Fibroblast of lung (primary cell): ENCODE measurements around the gene TBC1D7. TPM values are rescaled to one million over a fixed set of nuclear protein-coding genes. Genes with fewer than 3 reads are reported as not detected.

Source experiments
- DNase-seq, 2 donors: peaks; one replicate each; pipeline versions ENCODE4 v3.0.0 to v3.0.0-alpha.2; 2010; ENCODE audit warnings: low read depth in 2 of 2
- H2AFZ ChIP-seq: 2 replicates; pipeline ENCODE4 v1.5.1; 2012; ENCODE audit warnings: low read length, control low read depth, inconsistent platforms
- H3K27ac ChIP-seq: 2 replicates; pipeline ENCODE4 v1.5.1; 2011; ENCODE audit warnings: low read length, control low read depth; ENCODE audit not compliant: insufficient read depth
- H3K27me3 ChIP-seq: 2 replicates; pipeline ENCODE4 v1.5.1; 2011; ENCODE audit warnings: mild to moderate bottlenecking, low read length; ENCODE audit not compliant: control insufficient read depth, insufficient read depth
- H3K36me3 ChIP-seq: 2 replicates; pipeline ENCODE4 v1.5.1; 2011; ENCODE audit warnings: low read length; ENCODE audit not compliant: control insufficient read depth, insufficient read depth
- H3K4me1 ChIP-seq: 2 replicates; pipeline ENCODE4 v1.5.1; 2011; ENCODE audit warnings: low read length; ENCODE audit not compliant: control insufficient read depth, insufficient read depth; ENCODE audit errors: extremely low read depth
- H3K4me2 ChIP-seq: 2 replicates; pipeline ENCODE4 v1.5.1; 2011; ENCODE audit warnings: low read length, control low read depth; ENCODE audit not compliant: insufficient read depth; ENCODE audit errors: extremely low read depth
- H3K4me3 ChIP-seq, 4 experiments: fragments of 200-600 bp in 1 of 4; sonication (generic) in 1 of 4; replicated peaks in 1 of 4; 2 replicates each; pipeline ENCODE4 v1.5.1; 2011 to 2016; ENCODE audit warnings: low read length in 4 of 4, low read depth in 3 of 4, mild to moderate bottlenecking in 3 of 4, control low read depth in 2 of 4, inconsistent platforms in 1 of 4, mixed read lengths in 1 of 4; ENCODE audit not compliant: insufficient read depth in 1 of 4; ENCODE audit errors: control extremely low read depth in 1 of 4
- H3K79me2 ChIP-seq: 2 replicates; pipeline ENCODE4 v1.5.1; 2012; ENCODE audit warnings: mild to moderate bottlenecking, low read length, inconsistent platforms; ENCODE audit not compliant: control insufficient read depth, insufficient read depth
- H3K9ac ChIP-seq: 2 replicates; pipeline ENCODE4 v1.5.1; 2011; ENCODE audit warnings: mild to moderate bottlenecking, low read length, control low read depth; ENCODE audit not compliant: insufficient read depth
- H3K9me3 ChIP-seq: 2 replicates; pipeline ENCODE4 v1.5.1; 2012; ENCODE audit warnings: low read depth, low read length; ENCODE audit not compliant: control insufficient read depth, insufficient read depth
- H4K20me1 ChIP-seq: 2 replicates; pipeline ENCODE4 v1.5.1; 2011; ENCODE audit warnings: low read length; ENCODE audit not compliant: control insufficient read depth, insufficient read depth; ENCODE audit errors: extremely low read depth
- EZH2 ChIP-seq: IDR thresholded peaks from 2 replicates; pipeline ENCODE4 v1.5.1; 2012; ENCODE audit warnings: low read length, control low read depth, mild to moderate bottlenecking; ENCODE audit errors: missing control alignments
- polyA plus RNA-seq, 2 donors: library from polyadenylated mRNA; depleted of rRNA in 1 of 2; stranded (reverse) in 1 of 2; unstranded in 1 of 2; fragments of >200 nt; gene quantifications; 2 replicates each; pipeline ENCODE4 v1.2.1, GENCODE V29; 2011 to 2012; ENCODE audit warnings: missing spikeins in 1 of 2
- total RNA-seq: library from RNA; depleted of rRNA; stranded (reverse); fragments of >200 nt; gene quantifications from 2 replicates; pipeline ENCODE4 v1.2.1, GENCODE V29; 2014
- TF ChIP-seq, protein P1 (sequence below), 2 donors: IDR thresholded peaks in 1 of 2; conservative IDR thresholded peaks in 1 of 2; 1 replicate in 1 of 2; 2 replicates in 1 of 2; pipeline ENCODE4 v1.5.1; 2011 to 2012; ENCODE audit warnings: low read length in 2 of 2, control low read depth in 1 of 2, inconsistent platforms in 1 of 2, low read depth in 1 of 2, mild to moderate bottlenecking in 1 of 2

TBC1D7 gene
- total and polyA plus RNA-seq, 2 donors (not counting 1 experiment from before 2014, with no cell fraction given) = 19.3 to 31.1 TPM

DNA sequence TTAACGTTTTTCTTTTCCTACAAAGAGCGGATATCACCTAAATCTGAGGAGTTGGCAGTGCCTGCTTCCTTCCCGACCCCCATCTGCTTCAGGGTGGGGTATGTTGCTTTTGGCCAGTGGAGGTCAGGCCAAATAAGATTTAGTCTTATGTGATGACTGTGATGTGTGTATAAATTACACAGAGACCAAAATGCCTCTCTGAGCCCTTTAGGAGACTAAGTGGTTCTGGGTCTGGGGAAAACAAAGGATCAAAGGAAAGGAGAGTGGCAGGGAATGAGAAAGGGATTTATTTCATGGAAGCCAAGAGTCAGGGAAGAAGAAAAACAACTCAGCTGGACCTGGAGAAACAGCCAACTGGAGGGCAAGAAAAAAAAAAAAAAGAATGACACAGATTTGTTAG, 39.1 kb upstream of the TBC1D7 start:
- TF ChIP-seq, protein P1, sequence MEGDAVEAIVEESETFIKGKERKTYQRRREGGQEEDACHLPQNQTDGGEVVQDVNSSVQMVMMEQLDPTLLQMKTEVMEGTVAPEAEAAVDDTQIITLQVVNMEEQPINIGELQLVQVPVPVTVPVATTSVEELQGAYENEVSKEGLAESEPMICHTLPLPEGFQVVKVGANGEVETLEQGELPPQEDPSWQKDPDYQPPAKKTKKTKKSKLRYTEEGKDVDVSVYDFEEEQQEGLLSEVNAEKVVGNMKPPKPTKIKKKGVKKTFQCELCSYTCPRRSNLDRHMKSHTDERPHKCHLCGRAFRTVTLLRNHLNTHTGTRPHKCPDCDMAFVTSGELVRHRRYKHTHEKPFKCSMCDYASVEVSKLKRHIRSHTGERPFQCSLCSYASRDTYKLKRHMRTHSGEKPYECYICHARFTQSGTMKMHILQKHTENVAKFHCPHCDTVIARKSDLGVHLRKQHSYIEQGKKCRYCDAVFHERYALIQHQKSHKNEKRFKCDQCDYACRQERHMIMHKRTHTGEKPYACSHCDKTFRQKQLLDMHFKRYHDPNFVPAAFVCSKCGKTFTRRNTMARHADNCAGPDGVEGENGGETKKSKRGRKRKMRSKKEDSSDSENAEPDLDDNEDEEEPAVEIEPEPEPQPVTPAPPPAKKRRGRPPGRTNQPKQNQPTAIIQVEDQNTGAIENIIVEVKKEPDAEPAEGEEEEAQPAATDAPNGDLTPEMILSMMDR (conservative IDR thresholded peaks at IDR 0.05 in 1 of 2, IDR thresholded peaks at IDR 0.05 in 1 of 2; ENCODE audit: low read depth in 1 of 2, low read length in 2 of 2) = no peak
- TF ChIP-seq EZH2 = no peak
- no peak overlapping the region for H3K9ac ChIP-seq
- H3K36me3 ChIP-seq = peaks cover 3% of the 10 kb centered on the region
- H3K27ac ChIP-seq = no peak overlapping the region
- H4K20me1 ChIP-seq = no peaks in the 10 kb centered on the region
- no peaks in the 10 kb centered on the region for H3K79me2 ChIP-seq
- DNase-seq = no peak
- H3K27me3 ChIP-seq = no peaks in the 10 kb centered on the region
- H3K4me1 ChIP-seq = peaks cover 13% of the 10 kb centered on the region
- no peak overlapping the region for H3K4me3 ChIP-seq
- no peak overlapping the region for H3K4me2 ChIP-seq
- H3K9me3 ChIP-seq = no peaks in the 10 kb centered on the region
- no peak overlapping the region for H2AFZ ChIP-seq

DNA sequence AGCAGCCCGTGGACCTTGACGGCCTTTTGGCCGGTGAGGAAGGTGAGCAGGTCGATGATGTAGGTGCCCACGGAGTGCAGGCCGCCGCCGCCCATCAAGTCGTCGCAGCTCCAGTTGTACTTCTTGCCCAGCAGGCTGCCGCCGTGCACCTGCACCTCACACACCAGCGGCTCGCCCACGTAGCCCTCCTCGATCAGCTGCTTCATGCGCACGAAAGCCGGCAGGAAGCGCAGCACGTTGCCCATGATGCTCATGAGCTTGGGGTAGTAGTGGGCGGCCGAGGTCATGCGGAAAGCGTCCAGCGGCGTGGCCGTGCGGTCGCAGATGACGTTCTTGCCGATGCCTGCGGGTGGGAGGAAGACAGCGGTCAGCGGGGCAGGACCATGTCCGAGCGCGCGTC, 37.0 kb upstream of the TBC1D7 start:
- Histone ChIP-seq H2AFZ (no peak overlapping the region), H3K4me3 (no peak overlapping the region), H3K79me2 (no peaks in the 10 kb centered on the region), H3K4me2 (no peak overlapping the region), H3K9ac (no peak overlapping the region), H3K27me3 (no peaks in the 10 kb centered on the region), H3K36me3 (peaks cover 3% of the 10 kb centered on the region), H3K27ac (no peak overlapping the region), H3K4me1 (peaks cover 13% of the 10 kb centered on the region), H3K9me3 (no peaks in the 10 kb centered on the region), H4K20me1 (no peaks in the 10 kb centered on the region)
- no peak for DNase-seq
- no peak for TF ChIP-seq EZH2
- TF ChIP-seq, protein P1 (conservative IDR thresholded peaks at IDR 0.05 in 1 of 2, IDR thresholded peaks at IDR 0.05 in 1 of 2; ENCODE audit: low read depth in 1 of 2, low read length in 2 of 2) = no peak

- no peak overlapping the region for H3K4me3 ChIP-seq
Measured at GRCh38 chr6:13364842-13365241, 36.5 kb upstream of the TBC1D7 start.

More at GRCh38 chr6:13364842-13365241, 36.5 kb upstream of the TBC1D7 start:
- Histone ChIP-seq H2AFZ (no peak overlapping the region), H3K79me2 (no peaks in the 10 kb centered on the region), H3K27ac (no peak overlapping the region), H3K36me3 (peaks cover 3% of the 10 kb centered on the region), H3K9ac (no peak overlapping the region), H3K27me3 (no peaks in the 10 kb centered on the region), H3K4me2 (no peak overlapping the region), H3K4me1 (peaks cover 13% of the 10 kb centered on the region), H3K9me3 (no peaks in the 10 kb centered on the region), H4K20me1 (no peaks in the 10 kb centered on the region)
- DNase-seq = no peak
- TF ChIP-seq, protein P1 (conservative IDR thresholded peaks at IDR 0.05 in 1 of 2, IDR thresholded peaks at IDR 0.05 in 1 of 2; ENCODE audit: low read depth in 1 of 2, low read length in 2 of 2) = no peak
- TF ChIP-seq EZH2 = no peak
